Peyer's patch (tissue), 4 donors: ENCODE results near the gene MLST8. TPM values are rescaled to one million over a fixed set of nuclear protein-coding genes. Genes with fewer than 3 reads are reported as not detected.

Source experiments
- DNase-seq, 3 donors: peaks; one replicate each; pipeline ENCODE4 v3.0.0-alpha.2; 2017 to 2019
- H3K27ac ChIP-seq, 4 donors: fragments of 200-600 bp; sonication (generic); one replicate each; pipeline ENCODE4 v1.5.1; 2016 to 2019
- H3K27me3 ChIP-seq, 2 donors: fragments of 200-600 bp; sonication (generic); one replicate each; pipeline ENCODE4 v1.5.1; 2019
- H3K36me3 ChIP-seq, 3 donors: fragments of 200-600 bp; sonication (generic); one replicate each; pipeline ENCODE4 v1.5.1; 2016 to 2019
- H3K4me1 ChIP-seq, 4 donors: fragments of 200-600 bp; sonication (generic); one replicate each; pipeline ENCODE4 v1.5.1; 2016 to 2019
- H3K4me3 ChIP-seq, 4 donors: fragments of 200-600 bp; sonication (generic); 1 replicate in 3 of 4; 2 replicates in 1 of 4; pipeline ENCODE4 v1.5.1; 2016 to 2019; ENCODE audit warnings: mild to moderate bottlenecking in 1 of 4
- H3K9me3 ChIP-seq, 4 donors: fragments of 200-600 bp; sonication (generic); one replicate each; pipeline ENCODE4 v1.5.1; 2016 to 2019; ENCODE audit warnings: mild to moderate bottlenecking in 1 of 4
- CTCF ChIP-seq, 6 experiments: fragments of 450-650 bp in 4 of 6; fragments of 200-600 bp in 2 of 6; sonication (generic) in 1 of 6; IDR thresholded peaks; one replicate each; pipeline ENCODE4 v1.5.1; 2017 to 2019; ENCODE audit warnings: antibody characterized with exemption in 6 of 6, mild to moderate bottlenecking in 3 of 6, moderate library complexity in 1 of 6
- POLR2A ChIP-seq, 2 donors: fragments of 450-650 bp; IDR thresholded peaks; one replicate each; pipeline ENCODE4 v1.5.1; 2017; ENCODE audit warnings: antibody characterized with exemption in 2 of 2, mild to moderate bottlenecking in 2 of 2, moderate library complexity in 2 of 2
- total RNA-seq, 4 donors: library from RNA; depleted of rRNA; stranded (reverse); fragments of >200 nt; gene quantifications; one replicate each; pipeline ENCODE4 v1.1.0, GENCODE V29; 2016

The MLST8 gene
- total RNA-seq, 4 donors from 2014 or later = 45.7 to 95.7 (median 69.4) TPM

- DNase-seq = peak; percentile 100
- H3K27ac ChIP-seq = peak within 1 kb of the TSS; percentile 85 to 91 (median 87)
- H3K9me3 ChIP-seq = no peaks in the 10 kb centered on the region
- peak within 1 kb of the TSS; percentile 84 to 100 (median 91) for H3K4me3 ChIP-seq
- peaks cover 0 to 7% (median 0%) of the 10 kb centered on the region in 3 donors for H3K36me3 ChIP-seq
- H3K27me3 ChIP-seq = no peaks in the 10 kb centered on the region
- H3K4me1 ChIP-seq = peaks cover 0 to 19% (median 11%) of the 10 kb centered on the region in 4 donors
- TF ChIP-seq CTCF (IDR thresholded peaks at IDR 0.05) (peak in 1 of 6 experiments; percentile 22), POLR2A (IDR thresholded peaks at IDR 0.05) (peak; percentile 78 to 88)
Measured at GRCh38 chr16:2223221-2223941, 18.1 kb downstream of the MLST8 start, which contains the start of gene E4F1. Gene E4F1 (plus strand): TSS chr16:2223591. CDS start chr16:2223614, 23 bp downstream.

DNA sequence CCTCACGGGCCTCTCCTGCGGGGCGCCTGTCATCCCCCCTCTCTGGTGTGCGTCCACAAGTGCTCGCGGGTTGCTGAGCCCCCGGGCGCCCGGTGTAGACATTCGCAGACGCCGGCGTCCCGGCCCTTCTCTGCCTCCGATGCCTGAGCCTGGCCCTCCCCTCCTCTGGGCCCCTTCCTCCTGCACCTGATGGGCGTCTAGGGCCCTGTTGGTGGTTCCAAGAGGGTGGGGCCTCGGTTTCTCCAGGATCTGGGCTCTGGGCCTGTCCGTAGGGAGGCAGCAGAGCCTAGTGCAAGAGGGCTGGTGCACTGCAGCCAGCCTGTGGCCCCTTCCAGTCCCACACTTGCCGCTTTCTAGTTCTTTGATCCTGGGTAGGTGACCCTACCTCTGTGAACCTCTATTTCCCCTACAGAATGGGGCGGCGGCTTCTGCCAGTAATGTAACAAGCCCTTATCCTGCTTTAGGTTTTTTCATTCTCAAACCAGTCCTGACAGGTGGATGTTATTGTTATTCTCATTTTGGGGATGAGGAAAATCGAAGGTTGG lies 18.8 kb downstream of the MLST8 start:
- Histone ChIP-seq H3K27me3 (no peaks in the 10 kb centered on the region), H3K27ac (peak overlapping the region; percentile 85 to 91 (median 87)), H3K9me3 (no peaks in the 10 kb centered on the region), H3K4me1 (peaks cover 0 to 19% (median 11%) of the 10 kb centered on the region in 4 donors), H3K4me3 (peak overlapping the region; percentile 84 to 100 (median 91)), H3K36me3 (peaks cover 0 to 13% (median 0%) of the 10 kb centered on the region in 3 donors)
- TF ChIP-seq CTCF (IDR thresholded peaks at IDR 0.05) (peak in 3 of 6 experiments; percentile 18 to 40 (median 27)), POLR2A (IDR thresholded peaks at IDR 0.05) (no peak)
- peak; percentile 23 to 72 (median 66) for DNase-seq

GRCh38 chr16:2226245-2226793 lies 21.1 kb downstream of the MLST8 start:
- DNase-seq = no peak
- no peak for TF ChIP-seq POLR2A (IDR thresholded peaks at IDR 0.05)
- no peak for TF ChIP-seq CTCF (IDR thresholded peaks at IDR 0.05)
- no peak overlapping the region for H3K27ac ChIP-seq

DNA sequence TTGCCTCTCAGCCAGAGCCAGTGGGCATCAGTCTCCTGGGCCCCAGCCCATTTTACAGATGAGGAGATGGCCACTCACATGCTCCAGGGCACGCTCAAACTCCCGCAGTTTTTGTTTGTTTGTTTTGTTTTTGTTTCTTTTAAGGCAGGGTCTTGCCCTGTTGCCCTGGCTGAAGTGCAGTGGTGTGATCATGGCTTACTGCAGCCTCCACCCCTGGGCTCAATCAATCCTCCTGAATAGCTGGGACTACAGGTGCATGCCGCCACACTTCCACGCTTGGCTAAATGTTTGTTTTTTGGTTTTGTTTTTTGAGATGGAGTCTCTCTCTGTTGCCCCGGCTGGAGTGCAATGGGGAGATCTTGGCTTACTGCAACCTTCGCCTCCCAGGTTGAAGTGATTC lies 21.7 kb downstream of the MLST8 start:
- Histone ChIP-seq H3K4me1 (peaks cover 0 to 19% (median 11%) of the 10 kb centered on the region in 4 donors), H3K27me3 (no peaks in the 10 kb centered on the region), H3K27ac (no peak overlapping the region), H3K4me3 (no peak overlapping the region), H3K36me3 (peaks cover 0 to 41% (median 0%) of the 10 kb centered on the region in 3 donors), H3K9me3 (no peaks in the 10 kb centered on the region)
- TF ChIP-seq POLR2A (IDR thresholded peaks at IDR 0.05) (no peak), CTCF (IDR thresholded peaks at IDR 0.05) (no peak)
- DNase-seq = no peak

More at GRCh38 chr16:2226245-2226793, 21.1 kb downstream of the MLST8 start:
- Histone ChIP-seq H3K27me3 (no peaks in the 10 kb centered on the region), H3K9me3 (no peaks in the 10 kb centered on the region), H3K4me1 (peaks cover 0 to 19% (median 11%) of the 10 kb centered on the region in 4 donors), H3K36me3 (peaks cover 0 to 35% (median 0%) of the 10 kb centered on the region in 3 donors), H3K4me3 (no peak overlapping the region)

DNA sequence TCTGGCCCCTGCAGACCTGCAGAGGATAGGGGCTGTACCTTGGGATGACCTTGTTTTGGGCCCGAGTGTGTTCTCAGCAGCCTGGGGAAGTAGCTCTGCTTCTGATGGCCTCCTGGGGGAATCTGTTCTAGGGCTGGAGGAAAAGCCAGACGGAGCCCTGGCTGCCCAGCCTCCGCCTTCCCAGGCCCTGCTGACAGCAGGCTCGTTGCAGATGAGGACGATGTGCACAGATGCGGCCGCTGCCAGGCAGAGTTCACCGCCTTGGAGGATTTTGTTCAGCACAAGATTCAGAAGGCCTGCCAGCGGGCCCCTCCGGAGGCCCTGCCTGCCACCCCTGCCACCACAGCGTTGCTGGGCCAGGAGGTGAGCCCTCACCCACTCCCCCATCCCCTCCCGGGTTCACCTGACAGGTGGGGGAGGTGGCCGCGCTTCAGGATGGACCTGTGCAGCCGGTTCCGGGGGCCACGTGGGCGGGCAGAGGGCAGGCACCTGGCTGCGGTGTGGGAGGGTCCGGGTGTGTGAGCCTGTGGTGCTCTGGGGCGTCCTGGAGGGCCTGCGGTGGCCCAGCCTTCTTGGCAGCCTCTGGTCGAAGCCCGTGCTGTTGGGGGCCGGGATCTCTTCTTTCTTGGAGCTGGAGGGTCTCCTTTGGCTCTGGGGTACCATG lies 23.0 kb downstream of the MLST8 start:
- Histone ChIP-seq H3K9me3 (no peaks in the 10 kb centered on the region), H3K27me3 (no peaks in the 10 kb centered on the region), H3K27ac (no peak overlapping the region), H3K4me1 (peaks cover 0 to 19% (median 11%) of the 10 kb centered on the region in 4 donors), H3K36me3 (peaks cover 0 to 55% (median 0%) of the 10 kb centered on the region in 3 donors), H3K4me3 (no peak overlapping the region)
- TF ChIP-seq POLR2A (IDR thresholded peaks at IDR 0.05) = no peak
- TF ChIP-seq CTCF (IDR thresholded peaks at IDR 0.05) = no peak
- no peak for DNase-seq
